Measurements from ENCODE around the gene FAM107A. TPM values are rescaled to one million over a fixed set of nuclear protein-coding genes. Genes with fewer than 3 reads are reported as not detected.

FAM107A gene
- total and polyA plus RNA-seq, 2 experiments from 2014 or later: 1.0 to 1.1 TPM

GRCh38 chr3:58531555-58531954 lies 45.6 kb downstream of the FAM107A start:
- no peak overlapping the region for H3K4me2 ChIP-seq
- H3K9me3 Mint-ChIP-seq: peaks cover 2% of the 10 kb centered on the region; the same call in 1 of the 3 replicates
- H2AFZ ChIP-seq: no peak overlapping the region
- TF ChIP-seq STAT1 (IDR thresholded peaks at IDR 0.05; ENCODE audit: unreplicated experiment): no peak
- no peak for TF ChIP-seq EZH2phosphoT487 (IDR thresholded peaks at IDR 0.05; ENCODE audit: unreplicated experiment)
- TF ChIP-seq ZNF462 (CRISPR knock-in tag; IDR thresholded peaks at IDR 0.05): no peak
- no peak for TF ChIP-seq JUNB (IDR thresholded peaks at IDR 0.05; ENCODE audit: unreplicated experiment)
- TF ChIP-seq ZNF114 (CRISPR knock-in tag; IDR thresholded peaks at IDR 0.05): no peak
- no peak for TF ChIP-seq EZH2 (IDR thresholded peaks at IDR 0.05; ENCODE audit: low read depth, unreplicated experiment)
- TF ChIP-seq POLR2AphosphoS5 (IDR thresholded peaks at IDR 0.05; ENCODE audit: low read depth): no peak
- TF ChIP-seq ETS1 (IDR thresholded peaks at IDR 0.05): no peak
- TF ChIP-seq REST (IDR thresholded peaks at IDR 0.05; ENCODE audit: unreplicated experiment): no peak
- peaks cover 14% of the 10 kb centered on the region for H3K4me1 Mint-ChIP-seq
- no peaks in the 10 kb centered on the region for H4K20me1 ChIP-seq (replicated peaks; ENCODE audit: insufficient read depth)
- no peaks in the 10 kb centered on the region for H3K27me3 ChIP-seq (ENCODE audit: insufficient read depth)
- H3K4me3 Mint-ChIP-seq: no peak overlapping the region
- ATAC-seq (no peak), DNase-seq (ENCODE audit: low spot score) (no peak)
- H3K27ac ChIP-seq (ENCODE audit: low read depth): no peak overlapping the region
- no peaks in the 10 kb centered on the region; the same call in 1 of the 2 replicates for H3K4me1 ChIP-seq (ENCODE audit: insufficient read depth)
- no peak overlapping the region for H3K4me3 ChIP-seq
- no peak overlapping the region for H3K27ac Mint-ChIP-seq
- no peaks in the 10 kb centered on the region for H3F3A ChIP-seq (replicated peaks; ENCODE audit: low read depth)
- no peaks in the 10 kb centered on the region for H3K36me3 Mint-ChIP-seq (ENCODE audit: low read depth)
- H3K27me3 Mint-ChIP-seq (ENCODE audit: insufficient read depth, low read depth, poor library complexity): peaks cover 12% of the 10 kb centered on the region
- no peaks in the 10 kb centered on the region for H3K36me3 ChIP-seq (ENCODE audit: insufficient read depth)
- no peaks in the 10 kb centered on the region for H3K9me2 ChIP-seq (ENCODE audit: insufficient read depth)
- no peaks in the 10 kb centered on the region for H3K79me2 ChIP-seq (replicated peaks; ENCODE audit: insufficient read depth)
